ENCODE results near the gene ANAPC10. TPM values are rescaled to one million over a fixed set of nuclear protein-coding genes. Genes with fewer than 3 reads are reported as not detected.
"Not testable (repeated sequence)": the region's sequence is repeated elsewhere in the genome, so short reads cannot be mapped to it uniquely, and the experiment has no call there.

The ANAPC10 gene, protein sequence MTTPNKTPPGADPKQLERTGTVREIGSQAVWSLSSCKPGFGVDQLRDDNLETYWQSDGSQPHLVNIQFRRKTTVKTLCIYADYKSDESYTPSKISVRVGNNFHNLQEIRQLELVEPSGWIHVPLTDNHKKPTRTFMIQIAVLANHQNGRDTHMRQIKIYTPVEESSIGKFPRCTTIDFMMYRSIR
- total RNA-seq, result 10 to 100 TPM; 27.9 to 37.7 (median 37.7) TPM
- total RNA-seq (2013), result 37.9 TPM

GRCh38 chr4:145097821-145098674 is at the start of gene ANAPC10, which contains the start of gene ABCE1:
ANAPC10 (minus strand) TSS chr4:145098196; CDS start chr4:145096099, 2,097 bp downstream.
ABCE1 (plus strand) TSS chr4:145098311; CDS start chr4:145104413, 6,102 bp downstream.
- peak within 1 kb of the TSS; percentile 84 for H3K27ac ChIP-seq (ENCODE audit: low read length)
- peak within 1 kb of the TSS; percentile 83 for H3K4me3 ChIP-seq (ENCODE audit: low read length)
- intact Hi-C loops (cut with micrococcal nuclease), result loop anchor here (1.0 to 2.0 kb wide), 3 partner anchors 82 to 1913 kb away; partner anchors contain the start of genes OTUD4, SMARCA5 and USP38
- ATAC-seq (peak; percentile 88 to 96 (median 94)), DNase-seq (peak; percentile 90 to 99)
- H3K4me3 Mint-ChIP-seq, result peak within 1 kb of the TSS; percentile 92
- H3K9me3 Mint-ChIP-seq, result peaks cover 0 to 6% of the 10 kb centered on the region in 2 donors
- no peaks in the 10 kb centered on the region for H3K9me3 ChIP-seq (ENCODE audit: control insufficient read depth, insufficient read depth, low read length)
- no peaks in the 10 kb centered on the region for H3K27me3 Mint-ChIP-seq (ENCODE audit: low read depth in 2 of 2)
- H3K4me1 Mint-ChIP-seq, result peaks cover 25 to 43% of the 10 kb centered on the region in 2 donors
- TF ChIP-seq, protein P1, sequence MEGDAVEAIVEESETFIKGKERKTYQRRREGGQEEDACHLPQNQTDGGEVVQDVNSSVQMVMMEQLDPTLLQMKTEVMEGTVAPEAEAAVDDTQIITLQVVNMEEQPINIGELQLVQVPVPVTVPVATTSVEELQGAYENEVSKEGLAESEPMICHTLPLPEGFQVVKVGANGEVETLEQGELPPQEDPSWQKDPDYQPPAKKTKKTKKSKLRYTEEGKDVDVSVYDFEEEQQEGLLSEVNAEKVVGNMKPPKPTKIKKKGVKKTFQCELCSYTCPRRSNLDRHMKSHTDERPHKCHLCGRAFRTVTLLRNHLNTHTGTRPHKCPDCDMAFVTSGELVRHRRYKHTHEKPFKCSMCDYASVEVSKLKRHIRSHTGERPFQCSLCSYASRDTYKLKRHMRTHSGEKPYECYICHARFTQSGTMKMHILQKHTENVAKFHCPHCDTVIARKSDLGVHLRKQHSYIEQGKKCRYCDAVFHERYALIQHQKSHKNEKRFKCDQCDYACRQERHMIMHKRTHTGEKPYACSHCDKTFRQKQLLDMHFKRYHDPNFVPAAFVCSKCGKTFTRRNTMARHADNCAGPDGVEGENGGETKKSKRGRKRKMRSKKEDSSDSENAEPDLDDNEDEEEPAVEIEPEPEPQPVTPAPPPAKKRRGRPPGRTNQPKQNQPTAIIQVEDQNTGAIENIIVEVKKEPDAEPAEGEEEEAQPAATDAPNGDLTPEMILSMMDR (IDR thresholded peaks at IDR 0.05), result no peak
- peaks cover 19% of the 10 kb centered on the region for H3K4me1 ChIP-seq (ENCODE audit: control insufficient read depth, insufficient read depth, low read length)
- H3K27me3 ChIP-seq (ENCODE audit: control insufficient read depth, insufficient read depth, low read length), result no peaks in the 10 kb centered on the region
- H3K27ac Mint-ChIP-seq, result peak within 1 kb of the TSS; percentile 92 to 95
- under 1% methylated on average over 67 of the region's 67 CpGs for WGBS (ENCODE audit: insufficient coverage)
- peaks cover 25% of the 10 kb centered on the region for H3K36me3 Mint-ChIP-seq
- H3K36me3 ChIP-seq (ENCODE audit: control insufficient read depth, insufficient read depth, low read length), result peaks cover 22% of the 10 kb centered on the region

DNA sequence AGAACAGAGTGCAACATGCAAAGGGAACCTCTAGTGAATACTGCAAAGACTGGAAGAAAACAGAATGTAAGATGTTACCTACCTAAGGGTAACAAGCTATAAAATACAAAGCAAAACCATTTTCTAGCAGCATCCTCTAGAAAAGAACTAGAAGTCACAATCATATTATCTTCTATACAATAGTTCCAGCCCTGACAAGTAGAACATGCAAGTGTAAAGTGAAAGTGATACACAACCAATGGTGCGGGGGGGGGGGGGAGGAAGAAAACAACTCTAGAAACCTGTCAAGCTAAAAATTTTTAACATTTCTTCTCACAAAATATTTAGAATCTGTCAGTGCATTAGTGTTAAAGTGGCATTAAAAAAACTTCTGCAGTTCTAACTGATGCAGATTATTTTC is 38.2 kb upstream of the ANAPC10 start:
- H3K27ac ChIP-seq (ENCODE audit: low read length); H3K27me3 ChIP-seq (ENCODE audit: control insufficient read depth, insufficient read depth, low read length); H3K9me3 Mint-ChIP-seq; DNase-seq; H3K4me1 ChIP-seq (ENCODE audit: control insufficient read depth, insufficient read depth, low read length); H3K9me3 ChIP-seq (ENCODE audit: control insufficient read depth, insufficient read depth, low read length); intact Hi-C loops (cut with micrococcal nuclease); H3K27me3 Mint-ChIP-seq (ENCODE audit: low read depth in 2 of 2); H3K4me3 ChIP-seq (ENCODE audit: low read length): not testable (repeated sequence)
- no CpG with 5 or more reads among the region's 1 CpG for WGBS (ENCODE audit: insufficient coverage)
- Mint-ChIP-seq H3K27ac (peak overlapping the region; percentile 10 to 66), H3K36me3 (peaks cover 18% of the 10 kb centered on the region), H3K4me1 (peaks cover 13 to 14% of the 10 kb centered on the region in 2 donors), H3K4me3 (peak overlapping the region; percentile 67)
- peaks cover 36% of the 10 kb centered on the region for H3K36me3 ChIP-seq (ENCODE audit: control insufficient read depth, insufficient read depth, low read length)
- peak; percentile 58 to 63 (median 61) for ATAC-seq

- no peak for ATAC-seq
- H3K27ac Mint-ChIP-seq, result peak overlapping the region; percentile 17 to 51
- TF ChIP-seq, protein P1 (IDR thresholded peaks at IDR 0.05), result no peak
- no peaks in the 10 kb centered on the region for H3K9me3 Mint-ChIP-seq
- DNase-seq, result no peak
- intact Hi-C loops (cut with micrococcal nuclease), result no loop called here
- H3K4me3 Mint-ChIP-seq, result no peak overlapping the region
- H3K36me3 Mint-ChIP-seq, result peaks cover 15% of the 10 kb centered on the region
- H3K27ac ChIP-seq (ENCODE audit: low read length), result no peak overlapping the region
- H3K4me3 ChIP-seq (ENCODE audit: low read length), result no peak overlapping the region
- no peaks in the 10 kb centered on the region for H3K27me3 Mint-ChIP-seq (ENCODE audit: low read depth in 2 of 2)
- WGBS (ENCODE audit: insufficient coverage), result 58% methylated on average over 3 of the region's 5 CpGs
- H3K27me3 ChIP-seq (ENCODE audit: control insufficient read depth, insufficient read depth, low read length), result no peaks in the 10 kb centered on the region
- no peaks in the 10 kb centered on the region for H3K4me1 ChIP-seq (ENCODE audit: control insufficient read depth, insufficient read depth, low read length)
- H3K4me1 Mint-ChIP-seq, result peaks cover 14 to 23% of the 10 kb centered on the region in 2 donors
- no peaks in the 10 kb centered on the region for H3K9me3 ChIP-seq (ENCODE audit: control insufficient read depth, insufficient read depth, low read length)
- H3K36me3 ChIP-seq (ENCODE audit: control insufficient read depth, insufficient read depth, low read length), result peaks cover 29% of the 10 kb centered on the region
These were observed 34.6 kb upstream of the ANAPC10 start for GRCh38 chr4:145132511-145133098.

DNA sequence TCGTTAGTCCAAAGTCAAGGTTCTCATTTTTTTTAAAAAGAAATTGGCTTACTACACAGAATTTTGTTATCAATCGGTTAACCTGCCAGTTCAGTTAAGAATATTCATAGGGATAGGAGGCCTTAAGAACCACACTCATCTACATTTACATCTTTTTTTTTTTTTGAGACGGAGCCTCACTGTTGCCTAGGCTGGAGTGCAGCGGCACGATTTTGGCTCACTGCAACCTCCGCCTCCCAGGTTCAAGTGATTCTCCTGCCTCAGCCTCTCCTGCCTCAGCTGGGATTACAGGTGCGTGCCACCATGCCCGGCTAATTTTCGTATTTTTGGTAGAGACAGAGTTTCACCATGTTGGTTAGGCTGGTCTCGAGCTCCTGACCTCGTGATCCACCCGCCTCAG is 33.9 kb upstream of the ANAPC10 start:
- peaks cover 10% of the 10 kb centered on the region for H3K36me3 Mint-ChIP-seq

More for the DNA sequence above, 33.9 kb upstream of the ANAPC10 start:
- TF ChIP-seq, protein P1 (IDR thresholded peaks at IDR 0.05), result no peak
- H3K27ac ChIP-seq (ENCODE audit: low read length), result no peak overlapping the region
- Mint-ChIP-seq H3K4me3 (no peak overlapping the region), H3K27ac (peak overlapping the region in 1 of 2 donors; percentile 27), H3K27me3 (ENCODE audit: low read depth in 2 of 2) (no peaks in the 10 kb centered on the region), H3K4me1 (peaks cover 10 to 24% of the 10 kb centered on the region in 2 donors), H3K9me3 (no peaks in the 10 kb centered on the region)
- H3K36me3 ChIP-seq (ENCODE audit: control insufficient read depth, insufficient read depth, low read length), result peaks cover 30% of the 10 kb centered on the region
- H3K4me1 ChIP-seq (ENCODE audit: control insufficient read depth, insufficient read depth, low read length), result no peaks in the 10 kb centered on the region
- DNase-seq (no peak), ATAC-seq (no peak)
- 94% methylated on average over 11 of the region's 12 CpGs for WGBS (ENCODE audit: insufficient coverage)
- no peaks in the 10 kb centered on the region for H3K9me3 ChIP-seq (ENCODE audit: control insufficient read depth, insufficient read depth, low read length)
- intact Hi-C loops (cut with micrococcal nuclease), result no loop called here
- H3K4me3 ChIP-seq (ENCODE audit: low read length), result no peak overlapping the region
- no peaks in the 10 kb centered on the region for H3K27me3 ChIP-seq (ENCODE audit: control insufficient read depth, insufficient read depth, low read length)
